GM12878 (cell line): Measurements from ENCODE around the gene ABCG1. TPM values are rescaled to one million over a fixed set of nuclear protein-coding genes. Genes with fewer than 3 reads are reported as not detected.

ENCODE experiments used
- ATAC-seq: fragments of 200-7000 bp; cut with Tn5 transposase; 3 replicates; pipeline ENCODE4 v1.9.1; 2020; ENCODE audit warnings: mild to moderate bottlenecking, moderate library complexity
- BruUV-seq: library from RNA; stranded (reverse); fragments of 400-500 nt; replicated peaks from 2 replicates; lab custom pipeline; 2021; lab: Mats Ljungman, UMichigan
- CTCF ChIA-PET: fragments of 300-600 bp; sonication (Branson Sonifier 250); formaldehyde crosslinking; extraction: SDS; loops from one replicate; lab custom pipeline; 2021; ENCODE audit warnings: inconsistent platforms; lab: Yijun Ruan, JAX
- POLR2A ChIA-PET: fragments of 350-600 bp; formaldehyde crosslinking; extraction: SDS; loops from one replicate; lab custom pipeline; 2021; ENCODE audit warnings: inconsistent platforms; lab: Charles Lee
- RAD21 ChIA-PET: fragments of 300-600 bp; sonication (Branson Sonifier 250); formaldehyde crosslinking; loops from one replicate; lab custom pipeline; 2023; ENCODE audit warnings: antibody characterized with exemption; ENCODE audit not compliant: unreplicated experiment; lab: Charles Lee
- SMC1A ChIA-PET: fragments of 300-600 bp; sonication (Branson Sonifier 250); formaldehyde crosslinking; loops from one replicate; lab custom pipeline; 2023; ENCODE audit not compliant: unreplicated experiment, uncharacterized antibody; lab: Charles Lee
- DNase-seq: peaks from one replicate; pipeline ENCODE4 v3.0.0-alpha.2; 2011; ENCODE audit warnings: low read depth, low spot score
- FAIRE-seq: peaks from 3 replicates; lab custom pipeline; 2011; peaks lifted over from hg19 to GRCh38; lab: Jason Lieb, UNC
- H2AFZ ChIP-seq: 2 replicates; pipeline ENCODE4 v1.6.0; 2011; ENCODE audit warnings: low read depth, low read length, control low read depth; ENCODE audit not compliant: control insufficient read depth
- H3K27ac ChIP-seq: 2 replicates; pipeline ENCODE4 v1.5.1; 2011; ENCODE audit warnings: control low read depth; ENCODE audit not compliant: control insufficient read depth, insufficient read depth
- H3K27me3 ChIP-seq, 2 experiments: replicated peaks in 1 of 2; 2 replicates each; pipeline versions ENCODE4 v1.6.0 to v1.6.1; 2011; ENCODE audit warnings: low read length in 1 of 2; ENCODE audit not compliant: control insufficient read depth in 2 of 2, insufficient read depth in 2 of 2
- H3K36me3 ChIP-seq, 2 experiments: 2 replicates each; pipeline ENCODE4 v1.5.1; 2011; ENCODE audit warnings: low read length in 1 of 2; ENCODE audit not compliant: control insufficient read depth in 2 of 2, insufficient read depth in 2 of 2
- H3K4me1 ChIP-seq: 2 replicates; pipeline ENCODE4 v1.6.1; 2011; ENCODE audit warnings: mild to moderate bottlenecking, low read length, moderate library complexity, mixed read lengths; ENCODE audit not compliant: control insufficient read depth, insufficient read depth
- H3K4me2 ChIP-seq: 2 replicates; pipeline ENCODE4 v1.6.0; 2011; ENCODE audit warnings: control low read depth; ENCODE audit not compliant: control insufficient read depth, insufficient read depth
- H3K4me3 ChIP-seq: fragments of 200-600 bp; sonication (generic); 2 replicates; pipeline ENCODE4 v1.5.1; 2016
- H3K79me2 ChIP-seq: 2 replicates; pipeline ENCODE4 v1.6.0; 2011; ENCODE audit warnings: low read length; ENCODE audit not compliant: control insufficient read depth, insufficient read depth
- H3K9ac ChIP-seq: 2 replicates; pipeline ENCODE4 v1.8.0; 2011; ENCODE audit warnings: low read length, control low read depth, mixed read lengths; ENCODE audit not compliant: control insufficient read depth, insufficient read depth
- H3K9me3 ChIP-seq: replicated peaks from 3 replicates; pipeline ENCODE4 v1.5.1; 2011; ENCODE audit warnings: mild to moderate bottlenecking, low read length; ENCODE audit not compliant: control insufficient read depth, insufficient read depth
- H4K20me1 ChIP-seq: 2 replicates; pipeline ENCODE4 v1.6.0; 2011; ENCODE audit not compliant: control insufficient read depth, insufficient read depth
- CBFB ChIP-seq: IDR thresholded peaks from 2 replicates; pipeline ENCODE4 v1.6.1; 2016; ENCODE audit warnings: antibody characterized with exemption, low read depth
- CHD1 ChIP-seq: IDR thresholded peaks from 2 replicates; pipeline ENCODE4 v1.6.1; 2012; ENCODE audit warnings: low read depth, low read length, improper control_type of control experiment
- IKZF2 ChIP-seq, 2 experiments: fragments of 450-650 bp; IDR thresholded peaks; 2 replicates each; pipeline ENCODE4 v1.6.1; 2017; ENCODE audit warnings: mild to moderate bottlenecking in 2 of 2, moderate library complexity in 2 of 2
- MEF2A ChIP-seq: IDR thresholded peaks from 2 replicates; pipeline ENCODE4 v1.6.1; 2011; ENCODE audit warnings: low read depth, mild to moderate bottlenecking, low read length, moderate library complexity; ENCODE audit not compliant: insufficient read depth
- RELA ChIP-seq: fragments of 450-650 bp; IDR thresholded peaks from 2 replicates; pipeline ENCODE4 v1.8.0; 2014; ENCODE audit warnings: borderline replicate concordance; ENCODE audit not compliant: partially characterized antibody
- SUPT20H ChIP-seq: IDR thresholded peaks from 2 replicates; pipeline ENCODE4 v1.6.1; 2011; ENCODE audit warnings: low read depth, mild to moderate bottlenecking, low read length, moderate library complexity, borderline replicate concordance; ENCODE audit not compliant: control insufficient read depth
- WRNIP1 ChIP-seq: IDR thresholded peaks from 2 replicates; pipeline ENCODE4 v1.6.1; 2011; ENCODE audit warnings: low read depth, low read length, improper control_type of control experiment, borderline replicate concordance
- YY1 ChIP-seq: IDR thresholded peaks from 2 replicates; pipeline ENCODE4 v1.6.1; 2011; ENCODE audit warnings: low read depth, mild to moderate bottlenecking, low read length
- ZBED1 ChIP-seq: IDR thresholded peaks from 2 replicates; pipeline ENCODE4 v1.6.1; 2016; ENCODE audit warnings: borderline replicate concordance
- ZNF622 ChIP-seq: fragments of 450-650 bp; IDR thresholded peaks from 2 replicates; pipeline ENCODE4 v1.6.1; 2017; ENCODE audit warnings: mild to moderate bottlenecking, inconsistent platforms
- WGBS: methylation state at CpG from one replicate; pipeline ENCODE4 v1.1.6; 2016; ENCODE audit warnings: low lambda C conversion rate; ENCODE audit not compliant: insufficient replicate concordance, insufficient coverage; ENCODE audit errors: missing lambda C conversion rate; 5-methylcytosine and 5-hydroxymethylcytosine counted together
- in situ Hi-C: fragments of 300-500 bp; cut with MboI; formaldehyde crosslinking; loops from 9 replicates; pipeline ENCODE4 v1.14.3; 2018; ENCODE audit warnings: mixed read lengths
- intact Hi-C: fragments of 100-400 bp; cut with micrococcal nuclease; formaldehyde crosslinking; loops from one replicate; pipeline ENCODE4 v1.14.2; 2022; ENCODE audit not compliant: unreplicated experiment
- polyA plus RNA-seq, 11 experiments: library from polyadenylated mRNA; depleted of rRNA in 4 of 11; unstranded in 6 of 11; stranded (reverse) in 5 of 11; fragments of >200 nt; fragmentation: Nextera tagmentation in 4 of 11; fragmentation: Illumina TruSeq in 1 of 11; extraction: Ambion mirVana in 4 of 11; extraction: Trizol in 1 of 11; gene quantifications; 1 replicate in 1 of 11; 2 replicates in 10 of 11; pipeline versions ENCODE4 v1.2.1 to v1.2.3, GENCODE V29; 2011 to 2016; ENCODE audit warnings: inconsistent platforms in 2 of 11, missing spikeins in 2 of 11, low read depth in 1 of 11
- total RNA-seq, 4 experiments: library from RNA; depleted of rRNA in 3 of 4; stranded (reverse); fragments of >200 nt in 3 of 4; fragmentation: Illumina TruSeq in 1 of 4; extraction: Trizol in 1 of 4; gene quantifications; 2 replicates each; pipeline versions ENCODE4 v1.2.1 to v1.2.3, GENCODE V29; 2013 to 2021
- TF ChIP-seq, protein P1 (sequence below): IDR thresholded peaks from 2 replicates; pipeline ENCODE4 v1.6.1; 2011; ENCODE audit warnings: low read depth, mild to moderate bottlenecking, low read length, moderate library complexity, borderline replicate concordance; ENCODE audit errors: extremely low read depth

Gene ABCG1
- total and polyA plus RNA-seq, 10 of the 15 experiments (the other 5 are each of a cell fraction or from before 2014, with no cell fraction given), result 0.59 to 19.3 (median 5.7) TPM

GRCh38 chr21:42202321-42202720, 16.6 kb upstream of the ABCG1 start:
- FAIRE-seq, result no peak
- H3K36me3 ChIP-seq, result no peaks in the 10 kb centered on the region
- CTCF ChIA-PET, result interaction anchor here (0.6 to 1.3 kb wide), 3 partner anchors 18 to 273 kb away, joined by 3 to 5 read pairs (median 3); no protein-coding TSS in a partner anchor
- ATAC-seq, result no peak
- POLR2A ChIA-PET, result interaction anchor here (0.7 to 1.1 kb wide), 2 partner anchors 36 to 38 kb away, joined by 3 to 6 read pairs; no protein-coding TSS in a partner anchor
- H4K20me1 ChIP-seq, result no peaks in the 10 kb centered on the region
- in situ Hi-C loops, result loop anchor here (25.0 kb wide), 1 partner anchor 1485 kb away; no protein-coding TSS in a partner anchor
- TF ChIP-seq CBFB (no peak), MEF2A (no peak), YY1 (no peak), ZNF622 (no peak), CHD1 (no peak), SUPT20H (no peak), ZBED1 (no peak), RELA (no peak), WRNIP1 (no peak), IKZF2 (IDR thresholded peaks at IDR 0.05) (no peak)
- TF ChIP-seq, protein P1, sequence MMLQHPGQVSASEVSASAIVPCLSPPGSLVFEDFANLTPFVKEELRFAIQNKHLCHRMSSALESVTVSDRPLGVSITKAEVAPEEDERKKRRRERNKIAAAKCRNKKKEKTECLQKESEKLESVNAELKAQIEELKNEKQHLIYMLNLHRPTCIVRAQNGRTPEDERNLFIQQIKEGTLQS, result no peak
- intact Hi-C loops, result no loop called here
- SMC1A ChIA-PET, result interaction anchor here (1.2 to 1.7 kb wide), 3 partner anchors 10 to 56 kb away, joined by 3 read pairs; no protein-coding TSS in a partner anchor
- no peak overlapping the region for H3K4me3 ChIP-seq
- no peak overlapping the region for H2AFZ ChIP-seq
- H3K4me2 ChIP-seq, result no peak overlapping the region
- 48% methylated on average over 10 of the region's 10 CpGs for WGBS
- no peak overlapping the region for H3K27ac ChIP-seq
- no peak for DNase-seq
- RAD21 ChIA-PET, result no interaction called here
- peaks cover 4% of the 10 kb centered on the region; the same call in 1 of the 2 replicates for H3K4me1 ChIP-seq
- H3K9ac ChIP-seq, result no peak overlapping the region
- H3K9me3 ChIP-seq, result no peaks in the 10 kb centered on the region; the same call in 2 of the 3 replicates
- no TSS peak for BruUV-seq
- no peaks in the 10 kb centered on the region for H3K27me3 ChIP-seq
- H3K79me2 ChIP-seq, result no peaks in the 10 kb centered on the region
